SJSA1 (cell line): ENCODE measurements around the gene TRPM2. TPM values are rescaled to one million over a fixed set of nuclear protein-coding genes. Genes with fewer than 3 reads are reported as not detected.

ENCODE experiments used
- DNase-seq, 2 experiments: peaks; one replicate each; pipeline ENCODE4 v3.0.0-alpha.2; 2015 to 2020; ENCODE audit warnings: low spot score in 2 of 2, low read depth in 1 of 2
- H3K27ac ChIP-seq: fragments of 250-450 bp; sonication (Bioruptor Pico); 2 replicates; pipeline ENCODE4 v1.5.1; 2020; ENCODE audit warnings: mild to moderate bottlenecking, moderate library complexity
- H3K27me3 ChIP-seq: fragments of 250-450 bp; sonication (Bioruptor Pico); replicated peaks from 2 replicates; pipeline ENCODE4 v1.5.1; 2020; ENCODE audit warnings: mild to moderate bottlenecking, moderate library complexity
- H3K36me3 ChIP-seq: fragments of 250-450 bp; sonication (Bioruptor Pico); 2 replicates; pipeline ENCODE4 v1.5.1; 2020; ENCODE audit warnings: mild to moderate bottlenecking
- H3K4me1 ChIP-seq: fragments of 250-450 bp; sonication (Bioruptor Pico); replicated peaks from 2 replicates; pipeline ENCODE4 v1.6.1; 2021; ENCODE audit warnings: mild to moderate bottlenecking
- H3K4me3 ChIP-seq: fragments of 250-450 bp; sonication (Bioruptor Pico); 2 replicates; pipeline ENCODE4 v1.5.1; 2020; ENCODE audit warnings: mild to moderate bottlenecking
- H3K9me3 ChIP-seq: fragments of 250-450 bp; sonication (Bioruptor Pico); replicated peaks from 2 replicates; pipeline ENCODE4 v1.5.1; 2020; ENCODE audit warnings: mild to moderate bottlenecking
- total RNA-seq: library from RNA; depleted of rRNA; stranded (reverse); fragments of >200 nt; shearing (Covaris generic); gene quantifications from 2 replicates; pipeline ENCODE4 v1.2.3, GENCODE V29; 2014

Gene TRPM2
- total RNA-seq, 1 experiment from 2014 or later, result 16.1 TPM

- Histone ChIP-seq H3K4me3 (no peak overlapping the region), H3K36me3 (peaks cover 7% of the 10 kb centered on the region; the same call in 1 of the 2 replicates), H3K27ac (no peak overlapping the region), H3K27me3 (no peaks in the 10 kb centered on the region; the same call in 1 of the 2 replicates), H3K4me1 (no peaks in the 10 kb centered on the region; the same call in 1 of the 2 replicates), H3K9me3 (no peaks in the 10 kb centered on the region)
- no peak for DNase-seq
Observed at GRCh38 chr21:44442266-44443125, 89.1 kb downstream of the TRPM2 start.

- H3K4me1 ChIP-seq, result no peaks in the 10 kb centered on the region; the same call in 1 of the 2 replicates
- no peak for DNase-seq
- peaks cover 7% of the 10 kb centered on the region; the same call in 1 of the 2 replicates for H3K36me3 ChIP-seq
- H3K4me3 ChIP-seq, result no peak overlapping the region
- no peaks in the 10 kb centered on the region for H3K9me3 ChIP-seq
- H3K27ac ChIP-seq, result no peak overlapping the region
- H3K27me3 ChIP-seq, result peaks cover 3% of the 10 kb centered on the region; the same call in 1 of the 2 replicates
Observed at GRCh38 chr21:44443291-44443890, 90.0 kb downstream of the TRPM2 start.

GRCh38 chr21:44443891-44444285 lies 90.5 kb downstream of the TRPM2 start:
- peaks cover 3% of the 10 kb centered on the region; the same call in 1 of the 2 replicates for H3K27me3 ChIP-seq
- H3K27ac ChIP-seq, result no peak overlapping the region
- no peaks in the 10 kb centered on the region for H3K9me3 ChIP-seq

GRCh38 chr21:44444286-44444931 lies 91.0 kb downstream of the TRPM2 start:
- Histone ChIP-seq H3K4me1 (peaks cover 10% of the 10 kb centered on the region), H3K9me3 (no peaks in the 10 kb centered on the region), H3K27ac (no peak overlapping the region), H3K4me3 (no peak overlapping the region), H3K36me3 (peaks cover 7% of the 10 kb centered on the region; the same call in 1 of the 2 replicates), H3K27me3 (peaks cover 6% of the 10 kb centered on the region; the same call in 1 of the 2 replicates)
- DNase-seq, result peak in 1 of 2 experiments; percentile 39

More at GRCh38 chr21:44443891-44444285, 90.5 kb downstream of the TRPM2 start:
- Histone ChIP-seq H3K4me3 (no peak overlapping the region), H3K36me3 (peaks cover 7% of the 10 kb centered on the region; the same call in 1 of the 2 replicates), H3K4me1 (peaks cover 5% of the 10 kb centered on the region)
- no peak for DNase-seq

GRCh38 chr21:44445145-44445812 lies 91.9 kb downstream of the TRPM2 start:
- no peak overlapping the region for H3K27ac ChIP-seq
- H3K4me3 ChIP-seq, result no peak overlapping the region
- H3K27me3 ChIP-seq, result peaks cover 10% of the 10 kb centered on the region; the same call in 1 of the 2 replicates
- no peak for DNase-seq
- H3K4me1 ChIP-seq, result peaks cover 18% of the 10 kb centered on the region
- H3K9me3 ChIP-seq, result no peaks in the 10 kb centered on the region
- peaks cover 7% of the 10 kb centered on the region; the same call in 1 of the 2 replicates for H3K36me3 ChIP-seq

- no peak overlapping the region for H3K27ac ChIP-seq
- peaks cover 16% of the 10 kb centered on the region for H3K27me3 ChIP-seq
- no peak overlapping the region for H3K4me3 ChIP-seq
- peaks cover 24% of the 10 kb centered on the region for H3K4me1 ChIP-seq
- H3K36me3 ChIP-seq, result no peaks in the 10 kb centered on the region
- no peak for DNase-seq
- no peaks in the 10 kb centered on the region for H3K9me3 ChIP-seq
Observed at GRCh38 chr21:44448651-44449131, 95.3 kb downstream of the TRPM2 start.

- Histone ChIP-seq H3K9me3 (peaks cover 6% of the 10 kb centered on the region), H3K27me3 (peaks cover 16% of the 10 kb centered on the region), H3K36me3 (no peaks in the 10 kb centered on the region), H3K4me3 (no peak overlapping the region), H3K27ac (no peak overlapping the region), H3K4me1 (peaks cover 24% of the 10 kb centered on the region)
- DNase-seq, result no peak
Observed at GRCh38 chr21:44449473-44450363, 96.3 kb downstream of the TRPM2 start.

- Histone ChIP-seq H3K9me3 (peaks cover 6% of the 10 kb centered on the region), H3K4me3 (no peak overlapping the region), H3K4me1 (peaks cover 24% of the 10 kb centered on the region), H3K36me3 (no peaks in the 10 kb centered on the region), H3K27ac (no peak overlapping the region), H3K27me3 (peaks cover 16% of the 10 kb centered on the region)
- DNase-seq, result peak in 1 of 2 experiments; percentile 48
Observed at GRCh38 chr21:44450402-44450801, 97.0 kb downstream of the TRPM2 start.

- H3K4me1 ChIP-seq, result peaks cover 26% of the 10 kb centered on the region
- no peaks in the 10 kb centered on the region for H3K36me3 ChIP-seq
- H3K9me3 ChIP-seq, result peaks cover 6% of the 10 kb centered on the region
- DNase-seq, result peak in 1 of 2 experiments; percentile 33
- no peak overlapping the region for H3K27ac ChIP-seq
- H3K27me3 ChIP-seq, result peaks cover 16% of the 10 kb centered on the region
- no peak overlapping the region for H3K4me3 ChIP-seq
Observed at GRCh38 chr21:44450999-44451398, 97.6 kb downstream of the TRPM2 start.

- Histone ChIP-seq H3K9me3 (peaks cover 6% of the 10 kb centered on the region), H3K27ac (no peak overlapping the region), H3K36me3 (peaks cover 4% of the 10 kb centered on the region; the same call in 1 of the 2 replicates), H3K4me3 (no peak overlapping the region), H3K27me3 (peaks cover 13% of the 10 kb centered on the region; the same call in 1 of the 2 replicates), H3K4me1 (peaks cover 32% of the 10 kb centered on the region)
- DNase-seq, result no peak
Observed at GRCh38 chr21:44453120-44453519, 99.7 kb downstream of the TRPM2 start.

- Histone ChIP-seq H3K4me3 (no peak overlapping the region), H3K36me3 (peaks cover 4% of the 10 kb centered on the region; the same call in 1 of the 2 replicates), H3K9me3 (peaks cover 6% of the 10 kb centered on the region), H3K4me1 (peaks cover 26% of the 10 kb centered on the region), H3K27ac (no peak overlapping the region), H3K27me3 (peaks cover 13% of the 10 kb centered on the region; the same call in 1 of the 2 replicates)
- no peak for DNase-seq
Observed at GRCh38 chr21:44454058-44454457, 100.6 kb downstream of the TRPM2 start.
